Measurements from ENCODE around the gene CAPZA1.

DNA sequence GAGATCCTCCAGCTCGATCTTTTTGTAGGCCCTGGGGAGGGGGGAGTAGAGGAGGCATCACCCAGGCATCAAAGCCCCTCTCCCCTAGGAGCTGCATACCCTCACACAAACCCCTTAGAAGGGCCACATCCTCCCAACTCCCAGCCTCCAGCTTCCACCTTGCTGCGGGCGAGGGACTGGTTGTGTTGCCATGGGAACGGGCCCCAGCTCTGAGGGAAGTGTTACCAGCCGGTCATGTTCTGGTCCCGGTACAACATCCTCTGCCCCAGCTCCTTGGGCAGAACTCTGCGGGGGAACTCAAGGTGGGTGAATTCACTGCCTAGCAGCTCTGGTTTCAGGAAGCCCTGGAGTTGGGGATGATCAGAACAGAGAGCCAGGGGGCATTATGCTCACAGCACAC lies 91.4 kb downstream of the CAPZA1 start:
- TF ChIP-seq, protein P1, sequence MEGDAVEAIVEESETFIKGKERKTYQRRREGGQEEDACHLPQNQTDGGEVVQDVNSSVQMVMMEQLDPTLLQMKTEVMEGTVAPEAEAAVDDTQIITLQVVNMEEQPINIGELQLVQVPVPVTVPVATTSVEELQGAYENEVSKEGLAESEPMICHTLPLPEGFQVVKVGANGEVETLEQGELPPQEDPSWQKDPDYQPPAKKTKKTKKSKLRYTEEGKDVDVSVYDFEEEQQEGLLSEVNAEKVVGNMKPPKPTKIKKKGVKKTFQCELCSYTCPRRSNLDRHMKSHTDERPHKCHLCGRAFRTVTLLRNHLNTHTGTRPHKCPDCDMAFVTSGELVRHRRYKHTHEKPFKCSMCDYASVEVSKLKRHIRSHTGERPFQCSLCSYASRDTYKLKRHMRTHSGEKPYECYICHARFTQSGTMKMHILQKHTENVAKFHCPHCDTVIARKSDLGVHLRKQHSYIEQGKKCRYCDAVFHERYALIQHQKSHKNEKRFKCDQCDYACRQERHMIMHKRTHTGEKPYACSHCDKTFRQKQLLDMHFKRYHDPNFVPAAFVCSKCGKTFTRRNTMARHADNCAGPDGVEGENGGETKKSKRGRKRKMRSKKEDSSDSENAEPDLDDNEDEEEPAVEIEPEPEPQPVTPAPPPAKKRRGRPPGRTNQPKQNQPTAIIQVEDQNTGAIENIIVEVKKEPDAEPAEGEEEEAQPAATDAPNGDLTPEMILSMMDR (conservative IDR thresholded peaks at IDR 0.05) = no peak
- no peak for TF ChIP-seq ZFX (IDR thresholded peaks at IDR 0.05)
